Activated naive CD8-positive, alpha-beta T cell treated with anti-CD3 and anti-CD28 coated beads, Interleukin-2, amount 50 U/mL, for 16 hours (primary cell): ENCODE measurements around the gene EXPH5.
"Not testable (repeated sequence)": the region's sequence is repeated elsewhere in the genome, so short reads cannot be mapped to it uniquely, and the experiment has no call there.

Experiments used
- DNase-seq: peaks from one replicate; pipeline ENCODE4 v3.0.0-alpha.2; 2020; ENCODE audit warnings: low read depth, low spot score

The EXPH5 gene

GRCh38 chr11:108601150-108601549, 7.6 kb upstream of the EXPH5 start:
- DNase-seq: no peak

GRCh38 chr11:108599978-108600377, 6.4 kb upstream of the EXPH5 start:
- DNase-seq: no peak

- DNase-seq: no peak
Measured at GRCh38 chr11:108597736-108598355, 4.3 kb upstream of the EXPH5 start.

- DNase-seq: no peak
Measured at GRCh38 chr11:108596701-108597100, 3.1 kb upstream of the EXPH5 start.

- DNase-seq: no peak
Measured at GRCh38 chr11:108593923-108594434, 411 bp upstream of the EXPH5 start.

- DNase-seq: peak; percentile 14
Measured at GRCh38 chr11:108592591-108593213, 866 bp downstream of the EXPH5 start.

- no peak for DNase-seq
Measured at GRCh38 chr11:108591893-108592292, 1.7 kb downstream of the EXPH5 start.

- no peak for DNase-seq
Measured at GRCh38 chr11:108589136-108589535, 4.4 kb downstream of the EXPH5 start.

GRCh38 chr11:108588287-108588686, 5.3 kb downstream of the EXPH5 start:
- no peak for DNase-seq

GRCh38 chr11:108587109-108587508, 6.5 kb downstream of the EXPH5 start:
- DNase-seq: no peak

- no peak for DNase-seq
Measured at GRCh38 chr11:108586600-108586999, 7.0 kb downstream of the EXPH5 start.

GRCh38 chr11:108586185-108586584, 7.4 kb downstream of the EXPH5 start:
- not testable (repeated sequence) for DNase-seq

GRCh38 chr11:108584973-108585372, 8.6 kb downstream of the EXPH5 start:
- no peak for DNase-seq

GRCh38 chr11:108580645-108581044, 12.9 kb downstream of the EXPH5 start:
- no peak for DNase-seq

GRCh38 chr11:108580043-108580442, 13.5 kb downstream of the EXPH5 start:
- DNase-seq: no peak

- no peak for DNase-seq
Measured at GRCh38 chr11:108576523-108576922, 17.0 kb downstream of the EXPH5 start.

GRCh38 chr11:108574675-108575074, 18.9 kb downstream of the EXPH5 start:
- DNase-seq: no peak

GRCh38 chr11:108571001-108571400, 22.6 kb downstream of the EXPH5 start:
- no peak for DNase-seq

- DNase-seq: no peak
Measured at GRCh38 chr11:108569896-108570295, 23.7 kb downstream of the EXPH5 start.

GRCh38 chr11:108568195-108568858, 25.2 kb downstream of the EXPH5 start:
- DNase-seq: no peak

- no peak for DNase-seq
Measured at GRCh38 chr11:108565653-108566052, 27.9 kb downstream of the EXPH5 start.

GRCh38 chr11:108562746-108563581, 30.6 kb downstream of the EXPH5 start:
- no peak for DNase-seq
